Parietal lobe (tissue), 1 donor: Measurements from ENCODE around the gene IDE. TPM values are rescaled to one million over a fixed set of nuclear protein-coding genes. Genes with fewer than 3 reads are reported as not detected.

Experiments
- total RNA-seq: library from RNA; depleted of rRNA; stranded (reverse); fragments of >200 nt; gene quantifications from one replicate; pipeline ENCODE4 v1.2.3, GENCODE V29; 2014

IDE gene
- 26.3 TPM for total RNA-seq

GRCh38 chr10:92573798-92574547 is at the start of gene IDE:
Gene IDE, minus strand, starts transcription at chr10:92574093. Its CDS starts 74 bp downstream, at chr10:92574019.

GRCh38 chr10:92592761-92593618 is 19.1 kb upstream of the IDE start, which contains the start of gene KIF11:
Gene KIF11, plus strand, starts transcription at chr10:92593130. Its CDS starts 246 bp downstream, at chr10:92593376.

Other genes starting within 250 kb of the IDE start
- 8.5 TPM for gene KIF11, start 19.0 kb upstream of the IDE start, total RNA-seq
- 0.63 TPM for gene HHEX, start 115.9 kb upstream of the IDE start, total RNA-seq